ENCODE data around the gene SLC5A10.
"Not testable (repeated sequence)": the region's sequence is repeated elsewhere in the genome, so short reads cannot be mapped to it uniquely, and the experiment has no call there.

DNA sequence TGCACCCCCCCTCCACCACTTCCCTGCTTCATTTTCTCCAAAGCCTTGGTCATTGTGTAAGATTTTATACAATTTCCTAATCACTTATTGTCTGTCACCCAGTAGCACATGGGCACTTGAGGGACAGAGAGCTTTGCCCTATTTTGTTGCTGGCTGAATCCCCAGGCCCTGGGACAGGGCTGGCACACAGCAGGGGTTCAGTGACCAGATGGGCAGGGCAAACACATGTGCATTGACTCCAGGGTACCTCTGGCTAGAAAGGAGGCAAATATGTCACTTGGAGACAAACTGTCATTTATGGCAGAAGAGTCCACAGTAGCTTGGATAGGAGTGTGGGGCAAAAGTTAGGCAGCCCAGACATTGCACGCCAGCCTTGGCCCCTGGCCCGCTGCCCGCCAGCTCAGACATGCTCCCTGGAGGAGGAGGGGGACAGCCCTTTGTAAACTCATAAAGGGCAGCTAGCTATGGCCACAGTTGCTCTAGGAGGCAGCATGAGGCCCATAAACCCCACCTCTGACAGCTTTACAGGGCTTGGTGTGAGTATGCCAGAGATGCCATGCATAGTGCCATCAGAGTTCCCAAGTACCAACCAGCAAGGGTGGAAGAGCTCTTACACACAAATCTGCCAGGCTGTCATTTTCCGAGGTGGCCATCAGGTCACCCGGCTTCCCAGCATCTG is 78.9 kb downstream of the SLC5A10 start:
- TF ChIP-seq, protein P1, sequence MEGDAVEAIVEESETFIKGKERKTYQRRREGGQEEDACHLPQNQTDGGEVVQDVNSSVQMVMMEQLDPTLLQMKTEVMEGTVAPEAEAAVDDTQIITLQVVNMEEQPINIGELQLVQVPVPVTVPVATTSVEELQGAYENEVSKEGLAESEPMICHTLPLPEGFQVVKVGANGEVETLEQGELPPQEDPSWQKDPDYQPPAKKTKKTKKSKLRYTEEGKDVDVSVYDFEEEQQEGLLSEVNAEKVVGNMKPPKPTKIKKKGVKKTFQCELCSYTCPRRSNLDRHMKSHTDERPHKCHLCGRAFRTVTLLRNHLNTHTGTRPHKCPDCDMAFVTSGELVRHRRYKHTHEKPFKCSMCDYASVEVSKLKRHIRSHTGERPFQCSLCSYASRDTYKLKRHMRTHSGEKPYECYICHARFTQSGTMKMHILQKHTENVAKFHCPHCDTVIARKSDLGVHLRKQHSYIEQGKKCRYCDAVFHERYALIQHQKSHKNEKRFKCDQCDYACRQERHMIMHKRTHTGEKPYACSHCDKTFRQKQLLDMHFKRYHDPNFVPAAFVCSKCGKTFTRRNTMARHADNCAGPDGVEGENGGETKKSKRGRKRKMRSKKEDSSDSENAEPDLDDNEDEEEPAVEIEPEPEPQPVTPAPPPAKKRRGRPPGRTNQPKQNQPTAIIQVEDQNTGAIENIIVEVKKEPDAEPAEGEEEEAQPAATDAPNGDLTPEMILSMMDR (IDR thresholded peaks at IDR 0.05 in 8 of 11, conservative IDR thresholded peaks at IDR 0.05 in 3 of 11), result not testable (repeated sequence)
- TF ChIP-seq POLR2AphosphoS5 (IDR thresholded peaks at IDR 0.05), result not testable (repeated sequence)
